GM12878 (cell line): ENCODE measurements around the gene SCT. TPM values are rescaled to one million over a fixed set of nuclear protein-coding genes. Genes with fewer than 3 reads are reported as not detected.

Source experiments
- ATAC-seq: fragments of 200-7000 bp; cut with Tn5 transposase; 3 replicates; pipeline ENCODE4 v1.9.1; 2020; ENCODE audit warnings: mild to moderate bottlenecking, moderate library complexity
- BruUV-seq: library from RNA; stranded (reverse); fragments of 400-500 nt; replicated peaks from 2 replicates; lab custom pipeline; 2021; lab: Mats Ljungman, UMichigan
- CTCF ChIA-PET: fragments of 300-600 bp; sonication (Branson Sonifier 250); formaldehyde crosslinking; extraction: SDS; loops from one replicate; lab custom pipeline; 2021; ENCODE audit warnings: inconsistent platforms; lab: Yijun Ruan, JAX
- POLR2A ChIA-PET: fragments of 350-600 bp; formaldehyde crosslinking; extraction: SDS; loops from one replicate; lab custom pipeline; 2021; ENCODE audit warnings: inconsistent platforms; lab: Charles Lee
- RAD21 ChIA-PET: fragments of 300-600 bp; sonication (Branson Sonifier 250); formaldehyde crosslinking; loops from one replicate; lab custom pipeline; 2023; ENCODE audit warnings: antibody characterized with exemption; ENCODE audit not compliant: unreplicated experiment; lab: Charles Lee
- SMC1A ChIA-PET: fragments of 300-600 bp; sonication (Branson Sonifier 250); formaldehyde crosslinking; loops from one replicate; lab custom pipeline; 2023; ENCODE audit not compliant: unreplicated experiment, uncharacterized antibody; lab: Charles Lee
- DNase-seq: peaks from one replicate; pipeline ENCODE4 v3.0.0-alpha.2; 2011; ENCODE audit warnings: low read depth, low spot score
- FAIRE-seq: peaks from 3 replicates; lab custom pipeline; 2011; peaks lifted over from hg19 to GRCh38; lab: Jason Lieb, UNC
- H2AFZ ChIP-seq: 2 replicates; pipeline ENCODE4 v1.6.0; 2011; ENCODE audit warnings: low read depth, low read length, control low read depth; ENCODE audit not compliant: control insufficient read depth
- H3K27ac ChIP-seq: 2 replicates; pipeline ENCODE4 v1.5.1; 2011; ENCODE audit warnings: control low read depth; ENCODE audit not compliant: control insufficient read depth, insufficient read depth
- H3K27me3 ChIP-seq, 2 experiments: replicated peaks in 1 of 2; 2 replicates each; pipeline versions ENCODE4 v1.6.0 to v1.6.1; 2011; ENCODE audit warnings: low read length in 1 of 2; ENCODE audit not compliant: control insufficient read depth in 2 of 2, insufficient read depth in 2 of 2
- H3K36me3 ChIP-seq, 2 experiments: 2 replicates each; pipeline ENCODE4 v1.5.1; 2011; ENCODE audit warnings: low read length in 1 of 2; ENCODE audit not compliant: control insufficient read depth in 2 of 2, insufficient read depth in 2 of 2
- H3K4me1 ChIP-seq: 2 replicates; pipeline ENCODE4 v1.6.1; 2011; ENCODE audit warnings: mild to moderate bottlenecking, low read length, moderate library complexity, mixed read lengths; ENCODE audit not compliant: control insufficient read depth, insufficient read depth
- H3K4me2 ChIP-seq: 2 replicates; pipeline ENCODE4 v1.6.0; 2011; ENCODE audit warnings: control low read depth; ENCODE audit not compliant: control insufficient read depth, insufficient read depth
- H3K4me3 ChIP-seq: fragments of 200-600 bp; sonication (generic); 2 replicates; pipeline ENCODE4 v1.5.1; 2016
- H3K79me2 ChIP-seq: 2 replicates; pipeline ENCODE4 v1.6.0; 2011; ENCODE audit warnings: low read length; ENCODE audit not compliant: control insufficient read depth, insufficient read depth
- H3K9ac ChIP-seq: 2 replicates; pipeline ENCODE4 v1.8.0; 2011; ENCODE audit warnings: low read length, control low read depth, mixed read lengths; ENCODE audit not compliant: control insufficient read depth, insufficient read depth
- H3K9me3 ChIP-seq: replicated peaks from 3 replicates; pipeline ENCODE4 v1.5.1; 2011; ENCODE audit warnings: mild to moderate bottlenecking, low read length; ENCODE audit not compliant: control insufficient read depth, insufficient read depth
- H4K20me1 ChIP-seq: 2 replicates; pipeline ENCODE4 v1.6.0; 2011; ENCODE audit not compliant: control insufficient read depth, insufficient read depth
- BACH1 ChIP-seq: fragments of 450-650 bp; IDR thresholded peaks from 2 replicates; pipeline ENCODE4 v1.6.1; 2017; ENCODE audit warnings: mild to moderate bottlenecking, borderline replicate concordance
- BRCA1 ChIP-seq: IDR thresholded peaks from 2 replicates; pipeline ENCODE4 v1.6.1; 2011; ENCODE audit warnings: low read depth, low read length, improper control_type of control experiment
- CBX5 ChIP-seq: sonication (generic); IDR thresholded peaks from 2 replicates; pipeline ENCODE4 v1.6.1; 2016; ENCODE audit warnings: low read depth, moderate library complexity, mild to moderate bottlenecking, inconsistent platforms
- CTCF ChIP-seq, 3 experiments: IDR thresholded peaks in 2 of 3; conservative IDR thresholded peaks in 1 of 3; 2 replicates each; pipeline ENCODE4 v1.5.1; 2011; ENCODE audit warnings: low read depth in 3 of 3, low read length in 3 of 3, mild to moderate bottlenecking in 3 of 3, control low read depth in 2 of 3, moderate library complexity in 2 of 3, inconsistent platforms in 1 of 3, mixed read lengths in 1 of 3; ENCODE audit not compliant: control insufficient read depth in 2 of 3, insufficient read depth in 1 of 3; ENCODE audit errors: extremely low read depth in 1 of 3
- EP300 ChIP-seq, 2 experiments: fragments of 150-350 bp in 1 of 2; IDR thresholded peaks; 2 replicates each; pipeline ENCODE4 v1.6.1; 2011 to 2012; ENCODE audit warnings: low read depth in 2 of 2, low read length in 2 of 2, borderline replicate concordance in 1 of 2, improper control_type of control experiment in 1 of 2, inconsistent platforms in 1 of 2; ENCODE audit not compliant: control insufficient read depth in 1 of 2
- MEF2B ChIP-seq: fragments of 450-650 bp; IDR thresholded peaks from 2 replicates; pipeline ENCODE4 v1.6.1; 2018; ENCODE audit warnings: mild to moderate bottlenecking, moderate library complexity; ENCODE audit not compliant: partially characterized antibody, poor library complexity, severe bottlenecking
- RCOR1 ChIP-seq: conservative IDR thresholded peaks from 2 replicates; pipeline ENCODE4 v1.6.1; 2012; ENCODE audit warnings: low read depth, low read length, improper control_type of control experiment
- RUNX3 ChIP-seq: IDR thresholded peaks from 2 replicates; pipeline ENCODE4 v1.6.1; 2012; ENCODE audit warnings: low read length, inconsistent platforms
- SMAD5 ChIP-seq: IDR thresholded peaks from 2 replicates; pipeline ENCODE4 v1.6.1; 2016; ENCODE audit warnings: antibody characterized with exemption, low read depth
- SMC3 ChIP-seq: IDR thresholded peaks from 2 replicates; pipeline ENCODE4 v1.6.1; 2011; ENCODE audit warnings: low read length, improper control_type of control experiment, borderline replicate concordance
- ZNF217 ChIP-seq: fragments of 450-650 bp; IDR thresholded peaks from 2 replicates; pipeline ENCODE4 v1.6.1; 2017; ENCODE audit warnings: antibody characterized with exemption, mild to moderate bottlenecking
- ZNF384 ChIP-seq: IDR thresholded peaks from 2 replicates; pipeline ENCODE4 v1.6.1; 2012; ENCODE audit warnings: low read depth, mild to moderate bottlenecking, low read length, improper control_type of control experiment, borderline replicate concordance
- whole genome bisulfite sequencing: methylation state at CpG from one replicate; pipeline ENCODE4 v1.1.6; 2016; ENCODE audit warnings: low lambda C conversion rate; ENCODE audit not compliant: insufficient replicate concordance, insufficient coverage; ENCODE audit errors: missing lambda C conversion rate; 5-methylcytosine and 5-hydroxymethylcytosine counted together
- in situ Hi-C: fragments of 300-500 bp; cut with MboI; formaldehyde crosslinking; loops from 9 replicates; pipeline ENCODE4 v1.14.3; 2018; ENCODE audit warnings: mixed read lengths
- intact Hi-C: fragments of 100-400 bp; cut with micrococcal nuclease; formaldehyde crosslinking; loops from one replicate; pipeline ENCODE4 v1.14.2; 2022; ENCODE audit not compliant: unreplicated experiment
- polyA plus RNA-seq, 11 experiments: library from polyadenylated mRNA; depleted of rRNA in 4 of 11; unstranded in 6 of 11; stranded (reverse) in 5 of 11; fragments of >200 nt; fragmentation: Nextera tagmentation in 4 of 11; fragmentation: Illumina TruSeq in 1 of 11; extraction: Ambion mirVana in 4 of 11; extraction: Trizol in 1 of 11; gene quantifications; 1 replicate in 1 of 11; 2 replicates in 10 of 11; pipeline versions ENCODE4 v1.2.1 to v1.2.3, GENCODE V29; 2011 to 2016; ENCODE audit warnings: inconsistent platforms in 2 of 11, missing spikeins in 2 of 11, low read depth in 1 of 11
- total RNA-seq, 4 experiments: library from RNA; depleted of rRNA in 3 of 4; stranded (reverse); fragments of >200 nt in 3 of 4; fragmentation: Illumina TruSeq in 1 of 4; extraction: Trizol in 1 of 4; gene quantifications; 2 replicates each; pipeline versions ENCODE4 v1.2.1 to v1.2.3, GENCODE V29; 2013 to 2021

Gene SCT
- total and polyA plus RNA-seq, 10 of the 15 experiments (the other 5 are each of a cell fraction or from before 2014, with no cell fraction given), result not detected

- Histone ChIP-seq H3K4me3 (no peak overlapping the region), H3K4me1 (no peaks in the 10 kb centered on the region), H3K9ac (no peak overlapping the region), H3K27ac (no peak overlapping the region), H2AFZ (no peak overlapping the region), H3K9me3 (no peaks in the 10 kb centered on the region), H3K27me3 (no peaks in the 10 kb centered on the region), H3K79me2 (no peaks in the 10 kb centered on the region; the same call in 1 of the 2 replicates), H3K4me2 (no peak overlapping the region), H4K20me1 (0 out of 2 replicates have a peak, but pooled peaks cover 1% of the 10 kb centered on the region), H3K36me3 (peaks cover 16 to 66% of the 10 kb centered on the region in 2 experiments; a peak in 3 of 4 replicates)
- TF ChIP-seq CTCF (IDR thresholded peaks at IDR 0.05 in 2 of 3, conservative IDR thresholded peaks at IDR 0.05 in 1 of 3; ENCODE audit: control insufficient read depth in 2 of 3, extremely low read depth in 1 of 3, insufficient read depth in 1 of 3, low read depth in 3 of 3, low read length in 3 of 3) (no peak), CBX5 (no peak), BACH1 (no peak), SMAD5 (no peak), ZNF384 (no peak), MEF2B (no peak), BRCA1 (no peak), SMC3 (no peak), EP300 (IDR thresholded peaks at IDR 0.05; ENCODE audit: borderline replicate concordance in 1 of 2, control insufficient read depth in 1 of 2, low read depth in 2 of 2, low read length in 2 of 2) (no peak), RUNX3 (no peak), RCOR1 (no peak), ZNF217 (no peak)
- no TSS peak for BruUV-seq
- POLR2A ChIA-PET, result interaction anchor here (0.6 kb wide), 1 partner anchor 9 kb away, joined by 3 read pairs; no protein-coding TSS in a partner anchor
- SMC1A ChIA-PET, result no interaction called here
- FAIRE-seq (no peak), DNase-seq (no peak), ATAC-seq (no peak)
- intact Hi-C loops (no loop called here), in situ Hi-C loops (no loop called here)
- 94% methylated on average over 35 of the region's 35 CpGs for WGBS
- RAD21 ChIA-PET, result no interaction called here
- CTCF ChIA-PET, result no interaction called here
Observed at GRCh38 chr11:607020-607780, 19.8 kb downstream of the SCT start.
